HG03469 (cell line): Measurements from ENCODE around the gene NCOA7.
"Not testable (repeated sequence)": the region's sequence is repeated elsewhere in the genome, so short reads cannot be mapped to it uniquely, and the experiment has no call there.

Source experiments
- ATAC-seq: cut with Tn5 transposase; IDR thresholded peaks from one replicate; pipeline ENCODE4 v1.9.1; 2021; ENCODE audit warnings: mild to moderate bottlenecking, moderate library complexity, moderate number of reproducible peaks; ENCODE audit not compliant: unreplicated experiment

Gene NCOA7

DNA sequence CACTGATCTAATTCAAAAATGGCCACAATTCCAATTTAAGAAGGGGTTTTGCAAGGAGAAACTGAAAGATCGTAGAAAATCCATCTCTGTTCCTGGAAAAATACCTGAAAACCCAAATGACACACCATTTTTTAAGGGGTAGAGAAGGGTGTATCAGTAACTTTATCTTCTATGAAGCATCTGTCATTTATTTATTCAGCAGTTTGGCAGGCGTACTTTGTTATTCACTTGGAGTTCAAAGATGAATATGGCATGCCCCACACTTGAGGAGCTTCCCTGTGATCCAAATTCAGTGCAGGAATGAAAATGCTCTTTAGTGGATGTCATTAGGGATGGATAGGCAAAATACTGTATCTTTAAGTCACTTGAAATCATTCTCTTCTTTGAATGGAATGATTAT lies 173.1 kb downstream of the NCOA7 start:
- ATAC-seq: no peak

DNA sequence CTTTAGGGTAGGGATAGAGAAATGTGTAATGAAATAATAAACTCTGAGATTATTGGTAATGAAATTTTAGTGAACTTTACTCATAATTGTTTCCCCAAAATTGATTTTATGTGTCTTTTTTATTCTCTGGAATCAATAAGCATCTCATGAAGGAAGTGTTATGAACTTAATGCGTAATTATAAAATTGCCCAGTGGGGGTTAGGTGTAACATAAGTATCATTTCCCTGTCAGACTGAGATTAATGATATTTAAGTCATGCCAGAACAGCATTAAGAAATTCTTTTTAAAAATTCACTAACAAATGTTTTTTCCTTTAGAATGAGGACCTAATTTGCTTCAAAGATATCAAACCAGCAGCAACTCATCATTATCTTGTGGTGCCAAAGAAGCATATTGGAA lies 175.8 kb downstream of the NCOA7 start:
- ATAC-seq: no peak

DNA sequence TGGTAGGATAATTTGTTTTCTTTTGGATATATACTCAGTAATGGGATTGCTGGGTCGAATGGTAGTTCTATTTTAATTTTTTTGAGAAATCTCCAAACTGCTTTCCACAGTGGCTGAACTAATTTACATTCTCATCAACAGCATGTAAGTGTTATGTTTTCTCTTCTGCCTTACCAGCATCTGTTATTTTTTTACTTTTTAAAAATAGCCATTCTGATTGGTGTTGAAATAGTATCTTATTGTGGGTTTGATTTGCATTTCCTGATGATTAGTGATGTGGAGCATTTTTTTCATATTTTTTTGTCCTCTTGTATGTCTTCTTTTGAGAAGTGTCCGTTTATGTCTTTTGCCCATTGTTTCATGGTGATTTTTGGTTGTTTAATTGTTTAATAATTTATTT lies 177.7 kb downstream of the NCOA7 start:
- no peak for ATAC-seq

DNA sequence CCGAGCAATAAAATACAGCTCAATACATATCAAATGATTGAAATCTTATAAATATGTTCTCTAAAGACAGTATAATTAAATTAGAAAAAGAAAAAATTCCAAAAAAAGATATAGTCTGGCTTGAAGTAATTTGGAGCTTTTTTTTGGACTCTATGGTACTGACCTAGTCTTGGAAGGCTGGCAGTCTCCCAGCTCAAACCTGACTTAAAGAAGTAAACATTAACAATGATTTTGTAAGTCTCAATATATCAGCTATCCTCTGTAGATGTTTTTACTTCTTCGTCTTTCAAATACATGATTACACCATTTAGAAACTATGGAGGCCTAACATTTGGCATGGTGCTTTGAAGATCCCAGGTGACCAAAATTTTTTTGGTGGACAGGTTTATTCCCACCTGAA lies 180.0 kb downstream of the NCOA7 start:
- ATAC-seq: no peak

DNA sequence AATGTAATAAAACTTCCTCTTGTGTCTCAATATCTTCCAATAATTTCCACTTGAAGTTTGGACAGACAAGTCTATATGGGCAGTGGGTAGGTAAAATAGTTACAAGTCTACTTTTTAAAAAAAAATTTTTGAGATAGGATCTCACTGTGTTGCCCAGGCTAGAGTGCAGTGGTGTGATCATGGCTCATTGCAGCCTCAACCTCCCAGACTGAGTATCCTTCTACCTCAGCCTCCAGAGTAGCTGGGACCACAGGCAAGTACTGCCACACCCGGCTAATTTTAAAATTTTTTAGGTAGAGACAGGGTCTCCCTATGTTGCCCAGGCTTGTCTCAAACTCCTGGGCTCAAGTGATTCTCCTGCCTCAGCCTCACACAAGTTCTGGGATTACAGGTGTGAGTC lies 181.7 kb downstream of the NCOA7 start:
- ATAC-seq: not testable (repeated sequence)

DNA sequence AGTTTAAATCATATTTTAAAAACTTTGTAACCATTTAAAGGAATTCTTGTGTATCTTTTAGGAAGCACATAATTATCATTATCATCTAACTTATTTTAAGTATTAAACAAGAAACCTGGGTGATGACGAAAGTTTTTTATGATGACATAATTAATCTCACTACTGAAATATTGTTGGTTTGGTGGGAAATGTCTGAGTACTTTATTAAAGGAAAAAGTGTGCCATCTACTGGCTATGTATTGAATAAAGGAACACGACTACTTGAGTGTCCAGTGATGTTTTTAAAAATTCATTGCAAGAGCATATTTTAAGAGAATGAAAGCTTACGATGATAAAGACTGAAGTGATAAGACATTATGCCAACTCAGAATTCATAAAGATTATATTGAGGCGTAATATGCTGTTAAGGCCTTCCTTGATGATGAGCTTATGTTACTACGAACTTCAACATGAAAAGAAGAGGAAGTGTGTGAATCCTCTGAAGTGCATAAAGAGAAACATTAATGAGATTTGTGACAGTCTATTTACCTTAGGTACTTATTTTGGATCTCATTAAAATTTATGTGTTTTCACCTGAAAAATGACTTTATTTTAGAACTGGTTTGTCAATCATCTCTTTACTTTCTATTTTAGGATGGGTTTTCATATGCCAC lies 183.6 kb downstream of the NCOA7 start:
- peak; percentile 79 for ATAC-seq

DNA sequence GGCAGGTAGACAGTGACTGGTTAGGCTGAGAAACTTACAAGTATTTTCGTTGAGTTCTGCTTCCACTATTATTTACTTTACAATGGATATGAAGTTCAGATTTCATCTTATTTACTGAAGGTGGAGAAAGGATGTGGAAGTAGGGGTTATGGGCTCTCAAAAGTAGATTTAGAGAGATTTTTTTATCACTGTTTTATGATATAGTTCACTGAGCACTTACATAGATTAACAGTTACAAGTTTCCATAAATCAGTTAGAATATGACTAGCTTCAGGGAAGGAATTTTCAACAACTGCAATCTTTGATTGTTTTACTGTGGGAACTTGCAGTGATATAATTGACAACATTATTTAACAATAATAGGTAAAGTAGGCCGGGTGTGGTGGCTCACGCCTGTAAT lies 188.3 kb downstream of the NCOA7 start:
- ATAC-seq: no peak
